GM12874 (cell line): ENCODE measurements around the gene OAS2.

Experiments
- TF ChIP-seq, protein P1 (sequence below): IDR thresholded peaks from 2 replicates; pipeline ENCODE4 v1.5.1; 2011; ENCODE audit warnings: low read depth, mild to moderate bottlenecking, control low read depth, low read length, moderate library complexity; ENCODE audit not compliant: insufficient read depth

OAS2 gene

DNA sequence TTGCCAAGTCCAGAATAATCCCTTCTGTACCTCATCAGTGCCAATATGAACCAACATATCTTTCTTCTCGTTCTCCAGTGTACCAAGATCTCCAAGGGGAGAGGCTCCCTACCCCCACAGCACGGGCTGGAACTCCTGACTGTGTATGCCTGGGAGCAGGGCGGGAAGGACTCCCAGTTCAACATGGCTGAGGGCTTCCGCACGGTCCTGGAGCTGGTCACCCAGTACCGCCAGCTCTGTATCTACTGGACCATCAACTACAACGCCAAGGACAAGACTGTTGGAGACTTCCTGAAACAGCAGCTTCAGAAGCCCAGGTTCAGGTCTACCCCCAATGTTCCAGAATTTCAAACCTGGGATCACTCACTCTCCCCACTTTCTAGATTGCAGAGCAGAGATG, 10.5 kb upstream of the OAS2 start:
- TF ChIP-seq, protein P1, sequence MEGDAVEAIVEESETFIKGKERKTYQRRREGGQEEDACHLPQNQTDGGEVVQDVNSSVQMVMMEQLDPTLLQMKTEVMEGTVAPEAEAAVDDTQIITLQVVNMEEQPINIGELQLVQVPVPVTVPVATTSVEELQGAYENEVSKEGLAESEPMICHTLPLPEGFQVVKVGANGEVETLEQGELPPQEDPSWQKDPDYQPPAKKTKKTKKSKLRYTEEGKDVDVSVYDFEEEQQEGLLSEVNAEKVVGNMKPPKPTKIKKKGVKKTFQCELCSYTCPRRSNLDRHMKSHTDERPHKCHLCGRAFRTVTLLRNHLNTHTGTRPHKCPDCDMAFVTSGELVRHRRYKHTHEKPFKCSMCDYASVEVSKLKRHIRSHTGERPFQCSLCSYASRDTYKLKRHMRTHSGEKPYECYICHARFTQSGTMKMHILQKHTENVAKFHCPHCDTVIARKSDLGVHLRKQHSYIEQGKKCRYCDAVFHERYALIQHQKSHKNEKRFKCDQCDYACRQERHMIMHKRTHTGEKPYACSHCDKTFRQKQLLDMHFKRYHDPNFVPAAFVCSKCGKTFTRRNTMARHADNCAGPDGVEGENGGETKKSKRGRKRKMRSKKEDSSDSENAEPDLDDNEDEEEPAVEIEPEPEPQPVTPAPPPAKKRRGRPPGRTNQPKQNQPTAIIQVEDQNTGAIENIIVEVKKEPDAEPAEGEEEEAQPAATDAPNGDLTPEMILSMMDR: no peak

DNA sequence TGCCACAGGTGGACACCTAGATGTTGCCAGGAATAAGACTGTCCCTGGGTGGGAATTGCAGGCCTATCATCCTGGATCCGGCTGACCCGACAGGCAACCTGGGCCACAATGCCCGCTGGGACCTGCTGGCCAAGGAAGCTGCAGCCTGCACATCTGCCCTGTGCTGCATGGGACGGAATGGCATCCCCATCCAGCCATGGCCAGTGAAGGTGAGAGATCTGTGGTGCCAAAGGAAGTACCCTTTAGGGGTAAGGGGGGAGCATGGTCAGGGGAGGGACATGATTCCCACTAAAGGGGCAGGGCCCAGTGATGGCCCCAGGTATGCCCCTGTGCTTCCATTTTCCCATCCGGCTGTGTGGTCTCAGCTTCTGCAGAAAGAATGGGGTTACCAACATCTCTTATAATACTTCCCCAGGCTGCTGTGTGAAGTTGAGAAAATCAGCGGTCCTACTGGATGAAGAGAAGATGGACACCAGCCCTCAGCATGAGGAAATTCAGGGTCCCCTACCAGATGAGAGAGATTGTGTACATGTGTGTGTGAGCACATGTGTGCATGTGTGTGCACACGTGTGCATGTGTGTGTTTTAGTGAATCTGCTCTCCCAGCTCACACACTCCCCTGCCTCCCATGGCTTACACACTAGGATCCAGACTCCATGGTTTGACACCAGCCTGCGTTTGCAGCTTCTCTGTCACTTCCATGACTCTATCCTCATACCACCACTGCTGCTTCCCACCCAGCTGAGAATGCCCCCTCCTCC, 8.6 kb upstream of the OAS2 start:
- TF ChIP-seq, protein P1: no peak

DNA sequence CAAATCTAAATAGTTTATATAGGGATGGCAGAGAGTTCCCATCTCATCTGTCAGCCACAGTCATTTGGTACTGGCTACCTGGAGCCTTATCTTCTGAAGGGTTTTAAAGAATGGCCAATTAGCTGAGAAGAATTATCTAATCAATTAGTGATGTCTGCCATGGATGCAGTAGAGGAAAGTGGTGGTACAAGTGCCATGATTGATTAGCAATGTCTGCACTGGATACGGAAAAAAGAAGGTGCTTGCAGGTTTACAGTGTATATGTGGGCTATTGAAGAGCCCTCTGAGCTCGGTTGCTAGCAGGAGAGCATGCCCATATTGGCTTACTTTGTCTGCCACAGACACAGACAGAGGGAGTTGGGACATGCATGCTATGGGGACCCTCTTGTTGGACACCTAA, 7.9 kb upstream of the OAS2 start:
- TF ChIP-seq, protein P1: no peak

DNA sequence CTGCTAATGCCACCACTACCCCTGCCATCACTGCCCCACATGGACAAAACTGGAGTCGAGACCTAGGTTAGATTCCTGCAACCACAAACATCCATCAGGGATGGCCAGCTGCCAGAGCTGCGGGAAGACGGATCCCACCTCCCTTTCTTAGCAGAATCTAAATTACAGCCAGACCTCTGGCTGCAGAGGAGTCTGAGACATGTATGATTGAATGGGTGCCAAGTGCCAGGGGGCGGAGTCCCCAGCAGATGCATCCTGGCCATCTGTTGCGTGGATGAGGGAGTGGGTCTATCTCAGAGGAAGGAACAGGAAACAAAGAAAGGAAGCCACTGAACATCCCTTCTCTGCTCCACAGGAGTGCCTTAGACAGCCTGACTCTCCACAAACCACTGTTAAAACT, 7.1 kb upstream of the OAS2 start:
- TF ChIP-seq, protein P1: no peak

DNA sequence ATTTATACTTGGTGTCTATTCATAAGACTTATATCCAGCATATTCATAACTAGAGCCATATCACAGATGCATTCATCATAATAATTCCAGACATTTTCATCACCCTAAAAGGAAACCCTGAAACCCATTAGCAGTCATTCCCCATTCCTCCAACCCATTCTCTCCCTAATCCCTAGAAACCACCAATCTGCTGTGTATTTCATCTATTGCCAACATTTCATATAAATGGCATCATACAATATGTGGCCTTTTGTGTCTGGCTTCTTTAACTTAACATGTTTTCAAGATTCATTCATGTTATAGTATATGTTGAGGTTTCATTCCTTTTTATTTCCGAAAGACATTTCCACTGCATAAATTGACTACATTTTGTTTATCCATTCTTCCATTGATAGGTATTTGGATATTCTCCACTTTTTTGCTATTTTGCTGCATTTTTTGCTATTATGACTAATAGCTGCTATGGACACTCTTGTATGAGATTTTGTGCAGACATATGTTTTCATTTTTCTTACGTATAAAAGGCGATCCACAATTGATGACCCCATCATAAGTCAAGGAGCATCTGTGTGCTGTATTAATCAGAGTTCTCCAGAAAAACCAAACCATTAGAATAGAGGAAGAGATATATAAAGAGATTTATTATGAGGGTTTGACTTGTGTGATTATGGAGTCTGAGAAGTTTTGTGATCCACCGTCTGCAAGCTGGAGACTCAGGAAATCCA, 5.1 kb upstream of the OAS2 start:
- TF ChIP-seq, protein P1: no peak

DNA sequence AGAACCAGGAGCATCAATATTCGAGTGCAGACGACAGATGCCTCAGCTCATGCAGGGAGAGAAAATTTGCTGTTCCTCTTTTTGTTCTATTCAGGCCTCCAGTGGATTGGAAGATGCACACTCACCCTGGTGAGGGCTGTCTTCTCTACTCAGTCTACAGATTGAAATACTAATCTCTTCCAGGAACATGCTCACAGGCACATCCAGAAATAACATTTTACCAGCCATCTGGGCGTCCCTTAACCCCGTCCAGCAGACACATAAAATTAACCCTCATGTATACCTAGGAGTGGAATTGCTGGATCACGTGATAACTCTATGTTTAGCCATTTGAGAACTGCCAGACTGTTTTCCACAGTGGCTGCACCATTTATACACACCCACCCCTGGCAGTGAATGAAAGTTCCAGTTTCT, 4.5 kb upstream of the OAS2 start:
- TF ChIP-seq, protein P1: no peak

DNA sequence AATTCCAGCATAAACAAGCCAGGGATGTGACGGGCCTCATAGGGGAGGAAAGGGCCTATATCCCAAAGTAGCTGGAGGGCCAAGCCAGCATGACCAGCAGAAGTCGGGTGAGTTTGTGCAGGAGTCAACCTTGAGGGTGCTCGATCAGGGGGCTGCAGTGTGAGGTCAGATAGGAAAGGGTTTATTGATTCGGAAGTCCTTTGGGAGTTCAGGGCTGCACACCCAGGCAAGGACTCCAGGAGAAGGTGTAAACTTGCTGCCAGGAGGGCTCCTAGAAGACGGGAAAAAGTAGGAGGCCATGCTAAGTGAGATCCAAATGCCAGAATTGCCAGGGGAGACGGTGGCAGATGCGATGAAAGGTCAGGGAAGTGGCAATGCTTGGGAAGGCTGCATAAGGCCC, 3.4 kb upstream of the OAS2 start:
- TF ChIP-seq, protein P1: no peak
